HEK293 (cell line): ENCODE data around the gene ULBP2.

Experiments
- CTCF ChIA-PET: fragments of 350-600 bp; formaldehyde crosslinking; extraction: SDS; loops from one replicate; lab custom pipeline; 2021; ENCODE audit warnings: antibody characterized with exemption; lab: Yijun Ruan, JAX
- POLR2A ChIA-PET: fragments of 300-600 bp; formaldehyde crosslinking; extraction: SDS; loops from one replicate; lab custom pipeline; 2020; ENCODE audit warnings: antibody characterized with exemption, inconsistent platforms; lab: Yijun Ruan, JAX
- H3K27ac ChIP-seq: fragments of 200-500 bp; sonication (Bioruptor generic); 2 replicates; pipeline ENCODE4 v1.5.1; 2014; ENCODE audit warnings: low read depth, low read length, control low read depth, inconsistent platforms; ENCODE audit errors: extremely low read depth
- H3K36me3 ChIP-seq, 2 experiments: fragments of 200-500 bp in 1 of 2; sonication (Bioruptor generic) in 1 of 2; 1 replicate in 1 of 2; 2 replicates in 1 of 2; pipeline ENCODE4 v1.5.1; 2014 to 2017; ENCODE audit warnings: inconsistent platforms in 2 of 2, low read length in 2 of 2; ENCODE audit not compliant: control insufficient read depth in 2 of 2, insufficient read depth in 1 of 2
- H3K4me1 ChIP-seq: fragments of 200-500 bp; sonication (Bioruptor generic); 2 replicates; pipeline ENCODE4 v1.5.1; 2014; ENCODE audit warnings: mild to moderate bottlenecking, low read length, inconsistent platforms; ENCODE audit not compliant: control insufficient read depth, insufficient read depth
- H3K4me3 ChIP-seq: 2 replicates; pipeline ENCODE4 v1.5.1; 2011; ENCODE audit warnings: low read depth, mild to moderate bottlenecking, control low read depth, low read length, moderate library complexity
- H3K9me3 ChIP-seq: fragments of 200-500 bp; sonication (Bioruptor generic); 2 replicates; pipeline ENCODE4 v1.5.1; 2014; ENCODE audit warnings: low read depth, low read length, inconsistent platforms; ENCODE audit not compliant: control insufficient read depth, insufficient read depth
- KLF8 ChIP-seq: fragments of 450-650 bp; formaldehyde crosslinking; IDR thresholded peaks from 2 replicates; pipeline ENCODE4 v1.5.1; 2016; ENCODE audit warnings: missing biosample characterization, missing genetic modification characterization
- MZF1 ChIP-seq: fragments of 450-650 bp; formaldehyde crosslinking; IDR thresholded peaks from 2 replicates; pipeline ENCODE4 v1.5.1; 2017; ENCODE audit warnings: missing biosample characterization, missing genetic modification characterization, borderline replicate concordance
- OSR2 ChIP-seq: fragments of 450-650 bp; formaldehyde crosslinking; IDR thresholded peaks from 2 replicates; pipeline ENCODE4 v1.5.1; 2016; ENCODE audit warnings: missing biosample characterization, missing genetic modification characterization
- ZBTB17 ChIP-seq: fragments of 450-650 bp; formaldehyde crosslinking; IDR thresholded peaks from 2 replicates; pipeline ENCODE4 v1.5.1; 2016; ENCODE audit warnings: missing biosample characterization, missing genetic modification characterization
- ZBTB6 ChIP-seq: fragments of 450-650 bp; formaldehyde crosslinking; IDR thresholded peaks from 2 replicates; pipeline ENCODE4 v1.5.1; 2017; ENCODE audit warnings: missing biosample characterization, missing genetic modification characterization
- ZFHX2 ChIP-seq: fragments of 450-650 bp; formaldehyde crosslinking; conservative IDR thresholded peaks from 2 replicates; pipeline ENCODE4 v1.5.1; 2016; ENCODE audit warnings: missing biosample characterization, missing genetic modification characterization
- ZFP37 ChIP-seq: fragments of 450-650 bp; formaldehyde crosslinking; IDR thresholded peaks from 2 replicates; pipeline ENCODE4 v1.5.1; 2016; ENCODE audit warnings: missing biosample characterization, missing genetic modification characterization
- ZNF155 ChIP-seq: fragments of 450-650 bp; formaldehyde crosslinking; IDR thresholded peaks from 2 replicates; pipeline ENCODE4 v1.5.1; 2016; ENCODE audit warnings: missing biosample characterization, missing genetic modification characterization
- ZNF221 ChIP-seq: fragments of 450-650 bp; formaldehyde crosslinking; IDR thresholded peaks from 2 replicates; pipeline ENCODE4 v1.5.1; 2017; ENCODE audit warnings: missing biosample characterization, missing genetic modification characterization, borderline replicate concordance
- ZNF26 ChIP-seq: fragments of 450-650 bp; formaldehyde crosslinking; IDR thresholded peaks from 2 replicates; pipeline ENCODE4 v1.5.1; 2016; ENCODE audit warnings: missing biosample characterization, missing genetic modification characterization
- ZNF280C ChIP-seq: fragments of 450-650 bp; formaldehyde crosslinking; IDR thresholded peaks from 2 replicates; pipeline ENCODE4 v1.5.1; 2016; ENCODE audit warnings: missing biosample characterization, missing genetic modification characterization
- ZNF302 ChIP-seq: fragments of 450-650 bp; formaldehyde crosslinking; IDR thresholded peaks from 2 replicates; pipeline ENCODE4 v1.5.1; 2016; ENCODE audit warnings: missing biosample characterization, missing genetic modification characterization, low read depth
- ZNF433 ChIP-seq: fragments of 450-650 bp; formaldehyde crosslinking; IDR thresholded peaks from 2 replicates; pipeline ENCODE4 v1.5.1; 2016; ENCODE audit warnings: missing biosample characterization, missing genetic modification characterization, low read depth
- ZNF48 ChIP-seq: fragments of 450-650 bp; formaldehyde crosslinking; IDR thresholded peaks from 2 replicates; pipeline ENCODE4 v1.5.1; 2016; ENCODE audit warnings: missing biosample characterization, missing genetic modification characterization
- ZNF521 ChIP-seq: fragments of 450-650 bp; formaldehyde crosslinking; IDR thresholded peaks from 2 replicates; pipeline ENCODE4 v1.5.1; 2017; ENCODE audit warnings: missing biosample characterization, mild to moderate bottlenecking, missing genetic modification characterization
- ZNF558 ChIP-seq: fragments of 450-650 bp; formaldehyde crosslinking; IDR thresholded peaks from 2 replicates; pipeline ENCODE4 v1.5.1; 2016; ENCODE audit warnings: missing biosample characterization, missing genetic modification characterization
- ZNF626 ChIP-seq: fragments of 450-650 bp; sonication (Bioruptor Pico); formaldehyde crosslinking; IDR thresholded peaks from 2 replicates; pipeline ENCODE4 v1.5.1; 2018; ENCODE audit warnings: missing biosample characterization, missing genetic modification characterization, inconsistent platforms
- ZNF785 ChIP-seq: fragments of 450-650 bp; formaldehyde crosslinking; IDR thresholded peaks from 2 replicates; pipeline ENCODE4 v1.5.1; 2016; ENCODE audit warnings: missing biosample characterization, missing genetic modification characterization
- ZSCAN23 ChIP-seq: fragments of 450-650 bp; formaldehyde crosslinking; IDR thresholded peaks from 2 replicates; pipeline ENCODE4 v1.5.1; 2016; ENCODE audit warnings: missing biosample characterization, missing genetic modification characterization
- ZSCAN4 ChIP-seq: fragments of 450-650 bp; formaldehyde crosslinking; IDR thresholded peaks from 2 replicates; pipeline ENCODE4 v1.5.1; 2017; ENCODE audit warnings: missing biosample characterization, missing genetic modification characterization
- ZXDB ChIP-seq: fragments of 450-650 bp; formaldehyde crosslinking; IDR thresholded peaks from 2 replicates; pipeline ENCODE4 v1.5.1; 2016; ENCODE audit warnings: missing biosample characterization, missing genetic modification characterization

ULBP2 gene

GRCh38 chr6:149896491-149896890 lies 45.3 kb upstream of the ULBP2 start:
- no peak overlapping the region for H3K4me3 ChIP-seq
- POLR2A ChIA-PET = interaction anchor here (0.6 to 1.0 kb wide), 2 partner anchors 26 to 333 kb away, joined by 3 read pairs; partner anchors contain the start of gene RAET1G
- peak; percentile 93 for TF ChIP-seq ZSCAN4 (tag by site-specific recombination)
- no peak for TF ChIP-seq ZNF302 (tag by site-specific recombination)
- peak; percentile 37; the same call in 1 of the 2 replicates for TF ChIP-seq ZFHX2 (tag by site-specific recombination)
- TF ChIP-seq ZNF433 (tag by site-specific recombination) = no peak
- TF ChIP-seq, all 188 proteins: peak for 2
- CTCF ChIA-PET = interaction anchor here (0.7 to 1.1 kb wide), 3 partner anchors 14 to 62 kb away, joined by 3 to 4 read pairs (median 3); no protein-coding TSS in a partner anchor
- no peaks in the 10 kb centered on the region for H3K36me3 ChIP-seq
- peaks cover 9% of the 10 kb centered on the region for H3K4me1 ChIP-seq
- H3K9me3 ChIP-seq = no peaks in the 10 kb centered on the region
- no peak overlapping the region for H3K27ac ChIP-seq

GRCh38 chr6:149897015-149897697 lies 44.7 kb upstream of the ULBP2 start:
- ChIA-PET POLR2A (interaction anchor here (1.0 kb wide), 1 partner anchor 26 kb away, joined by 3 read pairs; the partner anchor contains the start of gene RAET1G), CTCF (interaction anchor here (1.0 to 1.1 kb wide), 2 partner anchors 56 to 62 kb away, joined by 3 read pairs; no protein-coding TSS in a partner anchor)
- no peak overlapping the region for H3K27ac ChIP-seq
- no peak for TF ChIP-seq ZNF26 (tag by site-specific recombination)
- TF ChIP-seq ZBTB6 = no peak
- TF ChIP-seq KLF8 (tag by site-specific recombination) = no peak
- TF ChIP-seq ZBTB17 (tag by site-specific recombination) = no peak
- TF ChIP-seq ZNF558 (tag by site-specific recombination) = no peak
- TF ChIP-seq ZNF280C (tag by site-specific recombination) = no peak
- no peak for TF ChIP-seq ZNF221 (tag by site-specific recombination)
- no peak for TF ChIP-seq ZFP37 (tag by site-specific recombination)
- no peak for TF ChIP-seq ZNF521
- TF ChIP-seq ZNF785 (tag by site-specific recombination) = no peak
- TF ChIP-seq OSR2 = no peak
- no peak for TF ChIP-seq ZNF48 (tag by site-specific recombination)
- TF ChIP-seq ZXDB (tag by site-specific recombination) = no peak
- no peak for TF ChIP-seq ZNF626 (tag by site-specific recombination)
- TF ChIP-seq MZF1 = no peak
- no peak for TF ChIP-seq ZNF155 (tag by site-specific recombination)
- no peak for TF ChIP-seq ZSCAN23
- no peaks in the 10 kb centered on the region for H3K9me3 ChIP-seq
- no peak overlapping the region for H3K4me3 ChIP-seq
- no peaks in the 10 kb centered on the region for H3K36me3 ChIP-seq
- peaks cover 9% of the 10 kb centered on the region for H3K4me1 ChIP-seq
